ENCODE measurements around the gene ENOX1.
"Not testable (repeated sequence)": the region's sequence is repeated elsewhere in the genome, so short reads cannot be mapped to it uniquely, and the experiment has no call there.

Gene ENOX1

GRCh38 chr13:43170506-43170905, 616.3 kb downstream of the ENOX1 start:
- H3K36me3 ChIP-seq (ENCODE audit: control insufficient read depth, insufficient read depth, low read length) = no peaks in the 10 kb centered on the region
- no peak overlapping the region for H3K4me3 ChIP-seq (ENCODE audit: low read length)
- H3K9ac ChIP-seq (ENCODE audit: low read length) = no peak overlapping the region
- H3K4me1 ChIP-seq (ENCODE audit: control insufficient read depth, insufficient read depth, low read length) = no peaks in the 10 kb centered on the region
- no peaks in the 10 kb centered on the region for H3K27me3 ChIP-seq (ENCODE audit: control insufficient read depth, insufficient read depth, low read length)
- no peak overlapping the region for H3K27ac ChIP-seq (ENCODE audit: low read depth, low read length)

GRCh38 chr13:43168434-43168833, 618.3 kb downstream of the ENOX1 start:
- H3K9ac ChIP-seq (ENCODE audit: low read length); H3K4me3 ChIP-seq (ENCODE audit: low read length); H3K27ac ChIP-seq (ENCODE audit: low read depth, low read length); H3K36me3 ChIP-seq (ENCODE audit: control insufficient read depth, insufficient read depth, low read length); H3K4me1 ChIP-seq (ENCODE audit: control insufficient read depth, insufficient read depth, low read length); H3K27me3 ChIP-seq (ENCODE audit: control insufficient read depth, insufficient read depth, low read length): not testable (repeated sequence)

- no peak overlapping the region for H3K4me3 ChIP-seq (ENCODE audit: low read length)
- no peaks in the 10 kb centered on the region for H3K27me3 ChIP-seq (ENCODE audit: control insufficient read depth, insufficient read depth, low read length)
- no peak overlapping the region for H3K9ac ChIP-seq (ENCODE audit: low read length)
- no peak overlapping the region for H3K27ac ChIP-seq (ENCODE audit: low read depth, low read length)
- H3K4me1 ChIP-seq (ENCODE audit: control insufficient read depth, insufficient read depth, low read length) = no peaks in the 10 kb centered on the region
- H3K36me3 ChIP-seq (ENCODE audit: control insufficient read depth, insufficient read depth, low read length) = no peaks in the 10 kb centered on the region
Observed at GRCh38 chr13:43167731-43168130, 619.0 kb downstream of the ENOX1 start.

- H3K27me3 ChIP-seq (ENCODE audit: control insufficient read depth, insufficient read depth, low read length) = no peaks in the 10 kb centered on the region
- no peaks in the 10 kb centered on the region for H3K36me3 ChIP-seq (ENCODE audit: control insufficient read depth, insufficient read depth, low read length)
- no peak overlapping the region for H3K27ac ChIP-seq (ENCODE audit: low read depth, low read length)
- H3K9ac ChIP-seq (ENCODE audit: low read length) = no peak overlapping the region
- H3K4me3 ChIP-seq (ENCODE audit: low read length) = no peak overlapping the region
- no peaks in the 10 kb centered on the region for H3K4me1 ChIP-seq (ENCODE audit: control insufficient read depth, insufficient read depth, low read length)
Observed at GRCh38 chr13:43166644-43167457, 619.9 kb downstream of the ENOX1 start.

Measured in rectal smooth muscle tissue (tissue), 1 donor.